K562 (cell line): ENCODE results near the gene BCAS1. TPM values are rescaled to one million over a fixed set of nuclear protein-coding genes. Genes with fewer than 3 reads are reported as not detected.

ENCODE experiments used
- ATAC-seq: fragments of 200-7000 bp; cut with Tn5 transposase; 3 replicates; pipeline ENCODE4 v1.9.1; 2020; ENCODE audit warnings: moderate library complexity
- BruUV-seq: library from RNA; stranded (reverse); fragments of 400-500 nt; replicated peaks from 2 replicates; lab custom pipeline; 2021; lab: Mats Ljungman, UMichigan
- CTCF ChIA-PET: fragments of 300-600 bp; formaldehyde crosslinking; extraction: SDS; loops from one replicate; lab custom pipeline; 2021; ENCODE audit warnings: low intra/inter-chr PET ratio; lab: Yijun Ruan, JAX
- POLR2A ChIA-PET: fragments of 300-600, 350-650 bp; sonication (Branson Sonifier 250); formaldehyde crosslinking; extraction: SDS; loops from one replicate; lab custom pipeline; 2021; ENCODE audit warnings: antibody characterized with exemption, inconsistent platforms; lab: Yijun Ruan, JAX
- DNase-seq, 4 experiments: peaks; one replicate each; pipeline versions ENCODE4 v3.0.0 to v3.0.0-alpha.2; 2011 to 2018; ENCODE audit warnings: low spot score in 3 of 4, mixed read lengths in 3 of 4; ENCODE audit errors: extremely low read depth in 1 of 4
- FAIRE-seq: peaks from 2 replicates; lab custom pipeline; 2011; peaks lifted over from hg19 to GRCh38; lab: Jason Lieb, UNC
- H2AFZ ChIP-seq: 2 replicates; pipeline ENCODE4 v1.6.0; 2011; ENCODE audit warnings: low read depth, low read length, control low read depth, inconsistent platforms
- H3K27ac ChIP-seq: fragments of 200-600 bp; 3 replicates; pipeline ENCODE4 v1.8.0; 2011; ENCODE audit warnings: low read depth, mild to moderate bottlenecking, control low read depth, inconsistent platforms, low read length, moderate library complexity, mixed read lengths; ENCODE audit errors: extremely low read depth
- H3K27me3 ChIP-seq, 2 experiments: fragments of 300-600 bp in 1 of 2; 2 replicates in 1 of 2; 3 replicates in 1 of 2; pipeline versions ENCODE4 v1.6.0 to v1.8.0; 2011; ENCODE audit warnings: inconsistent platforms in 2 of 2, low read length in 2 of 2, mild to moderate bottlenecking in 1 of 2, mixed read lengths in 1 of 2, moderate library complexity in 1 of 2; ENCODE audit not compliant: control insufficient read depth in 2 of 2, insufficient read depth in 2 of 2
- H3K36me3 ChIP-seq: fragments of 300-600 bp; 3 replicates; pipeline ENCODE4 v1.8.0; 2011; ENCODE audit warnings: mild to moderate bottlenecking, low read length, inconsistent platforms; ENCODE audit not compliant: control insufficient read depth, insufficient read depth
- H3K4me1 ChIP-seq, 2 experiments: fragments of 200-600 bp in 1 of 2; replicated peaks in 1 of 2; 2 replicates in 1 of 2; 3 replicates in 1 of 2; pipeline versions ENCODE4 v1.5.1 to v1.8.0; 2011; ENCODE audit warnings: inconsistent platforms in 2 of 2, low read length in 2 of 2, mild to moderate bottlenecking in 1 of 2, mixed read lengths in 1 of 2, moderate library complexity in 1 of 2; ENCODE audit not compliant: control insufficient read depth in 2 of 2, insufficient read depth in 2 of 2
- H3K4me2 ChIP-seq: 2 replicates; pipeline ENCODE4 v1.6.1; 2011; ENCODE audit warnings: low read length, control low read depth, inconsistent platforms, mixed read lengths; ENCODE audit not compliant: insufficient read depth
- H3K4me3 ChIP-seq: fragments of 200-600 bp; sonication (generic), shearing (Covaris generic); 2 replicates; pipeline ENCODE4 v1.5.1; 2016; ENCODE audit warnings: control low read depth, inconsistent platforms
- H3K79me2 ChIP-seq: fragments of 200-600 bp; 3 replicates; pipeline ENCODE4 v1.8.0; 2011; ENCODE audit warnings: low read length, inconsistent platforms; ENCODE audit not compliant: control insufficient read depth, insufficient read depth
- H3K9ac ChIP-seq, 2 experiments: 2 replicates each; pipeline versions ENCODE4 v1.6.0 to v1.6.1; 2011; ENCODE audit warnings: low read depth in 2 of 2, low read length in 2 of 2, control low read depth in 1 of 2, inconsistent platforms in 1 of 2, mild to moderate bottlenecking in 1 of 2, mixed read lengths in 1 of 2; ENCODE audit not compliant: insufficient read depth in 1 of 2
- H3K9me1 ChIP-seq: one replicate; pipeline ENCODE4 v1.6.0; 2011; ENCODE audit warnings: inconsistent platforms, mild to moderate bottlenecking, low read length, moderate library complexity; ENCODE audit not compliant: control insufficient read depth, insufficient read depth
- H3K9me3 ChIP-seq: replicated peaks from 2 replicates; pipeline ENCODE4 v1.5.1; 2011; ENCODE audit warnings: low read depth, low read length, inconsistent platforms; ENCODE audit not compliant: control insufficient read depth, insufficient read depth
- H4K20me1 ChIP-seq: replicated peaks from 2 replicates; pipeline ENCODE4 v1.6.1; 2011; ENCODE audit warnings: low read length, inconsistent platforms, mixed read lengths; ENCODE audit not compliant: control insufficient read depth, insufficient read depth
- HNRNPK ChIP-seq: fragments of 200-400 bp; formaldehyde crosslinking; IDR thresholded peaks from one replicate; pipeline ENCODE4 v1.6.1; 2018; ENCODE audit warnings: mild to moderate bottlenecking, low read depth, low read length; ENCODE audit not compliant: poor library complexity, severe bottlenecking
- LEF1 ChIP-seq: fragments of 450-650 bp; IDR thresholded peaks from 2 replicates; pipeline ENCODE4 v1.6.1; 2016; ENCODE audit warnings: mild to moderate bottlenecking
- ZBTB11 ChIP-seq, 3 experiments: fragments of 200-800 bp in 1 of 3; fragments of 250-450 bp in 1 of 3; fragments of 450-650 bp in 1 of 3; sonication (Bioruptor Pico) in 1 of 3; sonication (Bioruptor generic) in 1 of 3; formaldehyde crosslinking in 1 of 3; IDR thresholded peaks; 2 replicates each; pipeline versions ENCODE4 v1.6.1 to v1.8.0; 2016 to 2022; ENCODE audit warnings: mild to moderate bottlenecking in 2 of 3, missing genetic modification characterization in 2 of 3, missing compliant biosample characterization in 1 of 3, moderate library complexity in 1 of 3
- ZNF143 ChIP-seq: sonication (generic); formaldehyde crosslinking; IDR thresholded peaks from 2 replicates; pipeline ENCODE4 v1.9.0; 2022; ENCODE audit warnings: mild to moderate bottlenecking, missing genetic modification reagents
- ZNF407 ChIP-seq: fragments of 450-650 bp; IDR thresholded peaks from 2 replicates; pipeline ENCODE4 v1.6.1; 2016; ENCODE audit warnings: low read depth
- ZNF707 ChIP-seq: fragments of 250-450 bp; sonication (Bioruptor Pico); conservative IDR thresholded peaks from 2 replicates; pipeline ENCODE4 v1.8.0; 2022; ENCODE audit warnings: inconsistent platforms, mild to moderate bottlenecking, moderate library complexity
- WGBS: fragments of 100-300 bp; shearing (Covaris generic); methylation state at CpG from one replicate; pipeline ENCODE4 v1.1.6; 2016; ENCODE audit warnings: low coverage, mixed read lengths; ENCODE audit not compliant: insufficient coverage; ENCODE audit errors: missing lambda C conversion rate; 5-methylcytosine and 5-hydroxymethylcytosine counted together
- in situ Hi-C: fragments of 300-500 bp; cut with MboI; formaldehyde crosslinking; loops from 4 replicates; pipeline ENCODE4 v1.15.0; 2018; ENCODE audit warnings: inconsistent platforms, mixed read lengths
- intact Hi-C: fragments of 100-400 bp; cut with micrococcal nuclease; formaldehyde crosslinking; loops from 2 replicates; pipeline ENCODE4 v1.14.2; 2022
- polyA plus RNA-seq, 8 experiments: library from polyadenylated mRNA; depleted of rRNA in 4 of 8; stranded (reverse) in 5 of 8; unstranded in 3 of 8; fragments of >200 nt; fragmentation: Nextera tagmentation in 2 of 8; fragmentation: Illumina TruSeq in 1 of 8; extraction: Ambion mirVana in 2 of 8; extraction: Trizol in 1 of 8; gene quantifications; 2 replicates each; pipeline versions ENCODE4 v1.2.1 to v1.2.3, GENCODE V29; 2011 to 2014; ENCODE audit warnings: inconsistent platforms in 1 of 8, missing spikeins in 1 of 8
- total RNA-seq, 7 experiments: library from RNA; depleted of rRNA in 6 of 7; stranded (reverse); fragments of >200 nt in 6 of 7; fragmentation: Illumina TruSeq in 2 of 7; extraction: Trizol in 2 of 7; gene quantifications; 2 replicates each; pipeline versions ENCODE4 v1.2.1 to v1.2.3, GENCODE V29; 2011 to 2021; ENCODE audit warnings: low replicate concordance in 1 of 7
- TF ChIP-seq, protein P1 (sequence below): fragments of 450-650 bp; IDR thresholded peaks from 2 replicates; pipeline ENCODE4 v1.6.1; 2016; ENCODE audit warnings: low read depth, mild to moderate bottlenecking, moderate library complexity

Gene BCAS1
- total and polyA plus RNA-seq, 9 of the 15 experiments (the other 6 are each of a cell fraction or from before 2014, with no cell fraction given): 0.18 to 2.3 (median 0.93) TPM

GRCh38 chr20:53995949-53996348, 74.4 kb downstream of the BCAS1 start:
- Histone ChIP-seq H3K9me1 (no peaks in the 10 kb centered on the region), H3K79me2 (no peaks in the 10 kb centered on the region), H3K27me3 (peaks cover 0 to 2% of the 10 kb centered on the region in 2 experiments; a peak in 3 of 5 replicates), H2AFZ (no peak overlapping the region), H3K36me3 (no peaks in the 10 kb centered on the region), H3K4me1 (no peaks in the 10 kb centered on the region), H3K4me2 (no peak overlapping the region), H3K9me3 (no peaks in the 10 kb centered on the region)
- no TSS peak for BruUV-seq
- intact Hi-C loops: no loop called here
- no peak for DNase-seq
- WGBS: 0% methylated on average over 5 of the region's 5 CpGs
- POLR2A ChIA-PET: no interaction called here
- no peak for TF ChIP-seq ZNF407
- TF ChIP-seq ZNF143 (CRISPR knock-in tag): no peak
- no peak for TF ChIP-seq HNRNPK
- TF ChIP-seq, protein P1, sequence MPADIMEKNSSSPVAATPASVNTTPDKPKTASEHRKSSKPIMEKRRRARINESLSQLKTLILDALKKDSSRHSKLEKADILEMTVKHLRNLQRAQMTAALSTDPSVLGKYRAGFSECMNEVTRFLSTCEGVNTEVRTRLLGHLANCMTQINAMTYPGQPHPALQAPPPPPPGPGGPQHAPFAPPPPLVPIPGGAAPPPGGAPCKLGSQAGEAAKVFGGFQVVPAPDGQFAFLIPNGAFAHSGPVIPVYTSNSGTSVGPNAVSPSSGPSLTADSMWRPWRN: no peak
- peak in 1 of 3 experiments; percentile 95; a peak in 2 of 6 replicates for TF ChIP-seq ZBTB11 (CRISPR knock-in tag; IDR thresholded peaks at IDR 0.05)
- TF ChIP-seq ZNF707: no peak
- no peak for TF ChIP-seq LEF1
- TF ChIP-seq, all 486 proteins: peak for 1
- FAIRE-seq (no peak), ATAC-seq (no peak)
- H3K4me3 ChIP-seq: no peak overlapping the region
- no peak overlapping the region for H3K27ac ChIP-seq
- in situ Hi-C loops: no loop called here
- H3K9ac ChIP-seq: no peak overlapping the region
- CTCF ChIA-PET: no interaction called here
- no peaks in the 10 kb centered on the region for H4K20me1 ChIP-seq
